Stomach (tissue), 4 donors: Measurements from ENCODE around the gene STX18.

Source experiments
- POLR2AphosphoS5 ChIP-seq, 3 donors: sonication (generic); formaldehyde crosslinking; IDR thresholded peaks; one replicate each; pipeline ENCODE4 v1.6.1; 2016; ENCODE audit warnings: antibody characterized with exemption in 3 of 3
- TF ChIP-seq, protein P1 (sequence below), 7 experiments: fragments of 450-650 bp in 4 of 7; fragments of 200-600 bp in 3 of 7; sonication (generic) in 3 of 7; IDR thresholded peaks; one replicate each; pipeline ENCODE4 v1.5.1; 2016 to 2019; ENCODE audit warnings: antibody characterized with exemption in 7 of 7, control low read depth in 2 of 7, mild to moderate bottlenecking in 1 of 7

DNA sequence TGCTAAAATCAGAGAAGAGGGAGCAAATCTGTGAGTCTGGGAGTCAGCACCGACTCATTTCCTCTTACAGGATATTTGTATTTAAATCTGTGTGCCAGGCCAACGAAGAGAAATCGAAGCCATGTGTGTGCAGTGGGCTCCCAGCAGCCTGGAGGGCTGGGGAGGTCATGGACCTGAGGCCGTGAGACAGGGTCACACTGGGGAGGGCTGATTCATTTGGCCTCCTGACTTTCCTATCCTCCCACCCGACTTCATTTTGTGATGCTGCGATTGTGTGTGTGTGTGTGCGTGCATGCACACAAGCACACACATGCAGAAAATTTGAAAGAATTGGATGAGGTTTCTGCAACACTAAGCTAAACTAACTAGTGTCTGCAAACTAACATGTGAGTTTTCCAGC lies 48.7 kb upstream of the STX18 start:
- TF ChIP-seq, protein P1, sequence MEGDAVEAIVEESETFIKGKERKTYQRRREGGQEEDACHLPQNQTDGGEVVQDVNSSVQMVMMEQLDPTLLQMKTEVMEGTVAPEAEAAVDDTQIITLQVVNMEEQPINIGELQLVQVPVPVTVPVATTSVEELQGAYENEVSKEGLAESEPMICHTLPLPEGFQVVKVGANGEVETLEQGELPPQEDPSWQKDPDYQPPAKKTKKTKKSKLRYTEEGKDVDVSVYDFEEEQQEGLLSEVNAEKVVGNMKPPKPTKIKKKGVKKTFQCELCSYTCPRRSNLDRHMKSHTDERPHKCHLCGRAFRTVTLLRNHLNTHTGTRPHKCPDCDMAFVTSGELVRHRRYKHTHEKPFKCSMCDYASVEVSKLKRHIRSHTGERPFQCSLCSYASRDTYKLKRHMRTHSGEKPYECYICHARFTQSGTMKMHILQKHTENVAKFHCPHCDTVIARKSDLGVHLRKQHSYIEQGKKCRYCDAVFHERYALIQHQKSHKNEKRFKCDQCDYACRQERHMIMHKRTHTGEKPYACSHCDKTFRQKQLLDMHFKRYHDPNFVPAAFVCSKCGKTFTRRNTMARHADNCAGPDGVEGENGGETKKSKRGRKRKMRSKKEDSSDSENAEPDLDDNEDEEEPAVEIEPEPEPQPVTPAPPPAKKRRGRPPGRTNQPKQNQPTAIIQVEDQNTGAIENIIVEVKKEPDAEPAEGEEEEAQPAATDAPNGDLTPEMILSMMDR (IDR thresholded peaks at IDR 0.05) = no peak
- no peak for TF ChIP-seq POLR2AphosphoS5 (IDR thresholded peaks at IDR 0.05)
